Measurements from ENCODE around the gene MMP17.

The MMP17 gene

DNA sequence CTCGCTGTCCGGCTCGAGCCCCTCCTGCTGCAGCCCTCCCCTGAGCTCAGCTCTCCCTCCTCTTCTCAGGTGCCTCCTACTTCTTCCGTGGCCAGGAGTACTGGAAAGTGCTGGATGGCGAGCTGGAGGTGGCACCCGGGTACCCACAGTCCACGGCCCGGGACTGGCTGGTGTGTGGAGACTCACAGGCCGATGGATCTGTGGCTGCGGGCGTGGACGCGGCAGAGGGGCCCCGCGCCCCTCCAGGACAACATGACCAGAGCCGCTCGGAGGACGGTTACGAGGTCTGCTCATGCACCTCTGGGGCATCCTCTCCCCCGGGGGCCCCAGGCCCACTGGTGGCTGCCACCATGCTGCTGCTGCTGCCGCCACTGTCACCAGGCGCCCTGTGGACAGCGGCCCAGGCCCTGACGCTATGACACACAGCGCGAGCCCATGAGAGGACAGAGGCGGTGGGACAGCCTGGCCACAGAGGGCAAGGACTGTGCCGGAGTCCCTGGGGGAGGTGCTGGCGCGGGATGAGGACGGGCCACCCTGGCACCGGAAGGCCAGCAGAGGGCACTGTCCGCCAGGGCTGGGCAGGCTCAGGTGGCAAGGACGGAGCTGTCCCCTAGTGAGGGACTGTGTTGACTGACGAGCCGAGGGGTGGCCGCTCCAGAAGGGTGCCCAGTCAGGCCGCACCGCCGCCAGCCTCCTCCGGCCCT, 22.8 kb downstream of the MMP17 start:
- no peak for DNase-seq (ENCODE audit: low spot score)

DNA sequence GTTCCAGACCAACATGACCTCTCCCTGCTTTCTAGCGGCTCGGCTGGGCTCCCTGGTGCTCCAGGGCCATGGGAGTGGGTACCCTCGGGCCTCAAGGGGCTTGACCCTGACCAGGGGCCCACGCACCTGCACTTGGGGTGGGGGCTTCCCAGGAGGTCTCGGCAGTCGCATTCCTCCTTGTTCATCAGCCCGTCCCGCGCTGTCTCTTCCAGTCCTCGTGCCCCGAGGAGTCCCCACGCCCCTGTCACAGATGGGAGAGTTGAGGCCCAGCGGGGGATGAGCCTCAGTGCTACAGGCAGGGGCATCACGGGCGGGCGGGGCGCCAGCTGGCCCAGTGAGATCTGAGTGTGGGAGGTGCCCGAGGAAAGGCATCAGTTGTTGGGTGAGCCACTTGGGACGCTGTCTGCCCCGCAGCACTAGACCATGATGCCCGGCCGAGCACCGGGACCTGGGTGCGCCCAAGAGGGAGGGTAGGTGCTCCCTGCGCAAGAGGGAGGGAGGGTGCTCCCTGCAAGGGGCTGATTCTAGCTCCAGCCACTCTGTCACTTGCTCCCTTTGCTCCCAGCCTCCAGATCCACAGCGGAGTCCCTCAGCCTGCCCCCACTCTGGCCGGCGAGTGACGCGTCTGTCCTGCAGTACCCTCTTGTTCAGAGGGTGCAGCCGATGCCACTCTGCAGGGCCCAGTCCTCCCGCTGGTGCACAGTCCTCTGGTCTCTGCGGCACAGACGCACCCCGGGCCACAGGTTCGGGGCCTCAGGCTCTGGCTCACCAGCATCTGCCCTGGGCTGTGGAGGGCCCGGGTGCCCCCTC, 23.8 kb downstream of the MMP17 start:
- DNase-seq (ENCODE audit: low spot score), result no peak

DNA sequence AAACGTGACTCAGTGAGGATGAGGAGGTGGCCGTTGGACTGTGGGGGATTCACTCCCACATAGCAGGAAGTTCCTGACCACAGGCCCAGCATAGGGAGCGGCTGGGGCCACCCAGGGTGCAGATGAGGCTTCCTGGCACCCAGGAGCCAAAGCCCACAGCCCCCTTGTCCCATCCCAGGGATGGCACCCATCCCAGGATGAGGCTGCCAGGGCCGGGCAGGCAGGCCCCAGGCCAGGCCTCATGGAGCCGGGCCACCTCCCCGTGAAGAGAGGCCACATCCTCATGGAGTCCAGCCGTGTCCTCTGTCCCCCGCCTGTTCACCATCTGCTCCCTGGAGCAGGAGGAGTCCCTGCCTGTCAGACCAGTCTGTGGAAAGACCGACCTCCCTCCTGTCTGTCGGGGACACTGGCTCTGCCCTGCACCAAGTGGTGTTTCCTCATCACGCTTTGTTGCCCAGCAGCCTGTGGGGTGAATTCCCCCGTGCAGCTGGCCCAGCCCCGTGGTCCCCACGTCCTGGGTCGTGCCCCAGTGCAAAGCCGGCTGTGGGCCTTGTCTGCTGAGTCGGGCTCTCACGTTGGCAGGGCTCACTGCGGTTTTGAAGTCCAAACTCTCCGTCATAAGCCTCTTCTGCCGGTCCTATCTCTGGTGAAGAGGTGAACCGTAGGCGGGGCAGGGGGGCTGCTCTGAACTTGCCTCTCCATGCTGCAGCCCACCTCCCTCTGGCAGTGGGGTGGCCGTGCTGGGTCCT, 24.5 kb downstream of the MMP17 start:
- no peak for DNase-seq (ENCODE audit: low spot score)

DNA sequence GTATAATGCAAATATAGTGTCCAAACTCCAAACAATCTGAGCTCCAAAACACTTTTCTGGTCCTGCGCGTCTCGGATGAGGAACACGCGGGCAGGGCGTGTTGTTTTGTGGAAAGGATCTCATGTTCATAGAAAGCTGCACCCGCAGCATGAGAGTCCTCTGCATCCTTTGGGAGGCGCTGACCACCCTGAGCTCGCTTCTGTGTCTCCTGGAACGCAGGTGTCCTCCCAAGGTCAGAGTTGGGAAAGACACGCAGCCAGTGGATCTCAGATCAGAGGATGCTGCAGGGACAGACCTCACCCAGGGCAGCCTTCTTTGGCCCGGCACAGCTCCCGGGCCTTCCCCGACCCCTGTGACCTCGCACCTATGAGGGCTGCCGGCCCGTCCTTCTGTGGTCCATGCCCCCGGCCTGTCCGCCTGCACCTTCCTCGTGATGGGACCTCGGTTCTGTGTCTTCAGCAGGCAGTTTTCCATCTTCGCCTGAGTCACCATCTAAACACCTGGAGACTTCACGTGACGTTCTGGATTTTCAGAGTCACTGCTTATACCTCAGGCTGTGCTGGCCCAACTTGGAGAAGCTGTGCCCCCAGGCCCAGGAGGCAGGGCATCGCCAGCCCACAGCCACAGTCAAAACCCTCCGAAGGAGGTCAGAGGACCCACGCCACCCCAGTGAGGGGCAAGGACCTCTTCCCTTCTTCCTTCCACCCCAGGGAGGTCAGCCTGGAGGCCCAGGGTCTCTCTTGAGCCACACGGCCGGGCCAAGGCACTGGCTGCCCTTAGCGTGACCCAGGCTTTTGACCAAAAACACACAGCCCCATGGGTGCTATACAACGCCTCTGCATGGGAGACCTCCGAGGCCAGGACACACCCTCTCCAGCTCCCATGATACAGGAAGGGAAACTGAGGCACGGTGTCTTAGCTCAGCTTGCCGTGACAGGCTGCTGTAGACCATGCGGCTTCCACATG, 25.9 kb downstream of the MMP17 start:
- no peak for DNase-seq (ENCODE audit: low spot score)

DNA sequence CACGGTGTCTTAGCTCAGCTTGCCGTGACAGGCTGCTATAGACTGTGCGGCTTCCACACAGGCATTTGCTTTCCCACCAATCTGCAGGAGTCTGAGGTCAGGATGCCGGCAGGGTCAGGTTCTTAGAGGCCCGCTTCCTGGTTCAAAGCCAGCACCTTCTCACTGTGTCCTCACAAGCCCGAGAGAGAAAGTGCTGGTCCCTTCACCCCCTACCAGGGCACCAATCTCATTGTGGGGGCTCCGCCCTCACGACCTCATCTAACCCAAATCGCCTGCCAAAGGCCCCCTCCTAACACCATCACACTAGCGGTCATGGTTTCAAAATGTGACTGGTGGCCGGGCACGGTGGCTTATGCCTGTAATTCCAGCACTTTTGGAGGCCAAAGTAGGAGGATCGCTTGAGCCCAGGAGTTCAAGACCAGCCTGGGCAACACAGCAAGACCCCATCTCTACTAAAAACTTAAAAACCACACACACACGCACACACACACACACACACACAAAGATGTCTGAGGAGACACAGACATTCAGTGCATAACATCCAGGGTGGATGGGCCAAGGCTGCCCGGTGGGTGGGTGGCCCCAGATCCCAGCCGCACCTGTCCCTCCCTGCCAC, 26.8 kb downstream of the MMP17 start:
- no peak for DNase-seq (ENCODE audit: low spot score)

DNA sequence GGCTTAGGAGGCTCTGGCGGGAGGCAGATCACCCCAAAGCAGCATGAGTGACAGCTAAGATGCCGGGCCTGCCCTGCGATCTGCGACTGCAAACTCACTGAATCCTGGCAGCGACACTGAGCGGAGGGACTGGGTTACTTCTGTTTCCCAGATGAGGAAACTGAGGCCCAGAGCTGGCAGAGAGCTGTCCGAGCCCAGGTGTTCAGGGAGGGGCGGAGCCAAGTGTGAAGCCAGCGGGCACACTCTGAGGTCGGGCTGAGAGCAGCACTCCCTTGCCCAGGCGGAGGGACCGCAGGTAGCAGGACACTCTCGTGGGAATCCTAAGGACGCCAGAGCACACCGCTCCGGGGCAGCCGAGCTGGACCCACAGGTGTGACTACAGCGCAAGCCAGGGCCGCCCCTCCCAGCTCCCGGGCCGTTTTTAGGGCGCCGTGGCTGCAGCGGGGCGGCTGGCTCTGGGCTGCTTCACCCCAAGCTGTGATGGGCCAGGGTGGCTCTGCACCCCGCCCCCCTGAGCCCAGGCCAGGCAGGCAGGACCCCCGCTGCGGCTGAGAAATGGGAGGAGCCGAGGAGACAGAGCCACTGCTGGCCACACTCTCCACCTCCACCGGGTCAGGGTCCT, 27.4 kb downstream of the MMP17 start:
- no peak for DNase-seq (ENCODE audit: low spot score)

DNA sequence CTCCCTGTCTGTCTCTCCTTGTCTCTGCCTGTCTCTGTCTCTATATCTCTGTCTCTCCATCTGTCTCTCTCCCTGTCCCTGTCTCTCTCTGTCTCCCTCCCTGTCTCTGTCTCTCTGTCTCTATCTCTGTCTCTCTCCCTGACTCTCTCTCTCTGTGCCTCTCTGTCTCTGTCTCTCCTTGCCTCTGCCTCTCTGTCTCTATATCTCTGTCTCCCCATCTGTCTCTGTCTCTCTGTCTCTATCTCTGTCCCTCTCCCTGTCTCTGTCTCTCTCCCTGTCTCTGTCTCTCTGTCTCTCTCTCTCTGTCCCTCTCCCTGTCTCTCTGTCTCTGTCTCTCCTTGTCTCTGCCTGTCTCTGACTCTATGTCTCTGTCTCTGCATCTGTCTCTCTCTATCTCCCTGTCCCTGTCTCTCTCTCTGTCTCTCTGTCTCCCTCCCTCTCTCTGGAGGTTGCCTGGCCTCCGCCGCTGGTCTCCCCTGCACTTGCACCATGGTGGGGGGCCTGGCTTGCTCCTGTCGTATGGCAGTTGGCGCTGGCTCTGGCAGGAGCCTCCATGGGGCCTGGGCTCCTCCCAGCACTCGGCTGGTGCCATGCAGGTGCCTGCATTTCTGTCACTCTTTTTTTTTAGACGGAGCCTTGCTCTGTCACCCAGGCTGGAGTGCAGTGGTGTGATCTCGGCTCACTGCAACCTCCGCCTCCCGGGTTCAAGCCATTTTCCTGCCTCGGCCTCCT, 28.3 kb downstream of the MMP17 start:
- no peak for DNase-seq (ENCODE audit: low spot score)

DNA sequence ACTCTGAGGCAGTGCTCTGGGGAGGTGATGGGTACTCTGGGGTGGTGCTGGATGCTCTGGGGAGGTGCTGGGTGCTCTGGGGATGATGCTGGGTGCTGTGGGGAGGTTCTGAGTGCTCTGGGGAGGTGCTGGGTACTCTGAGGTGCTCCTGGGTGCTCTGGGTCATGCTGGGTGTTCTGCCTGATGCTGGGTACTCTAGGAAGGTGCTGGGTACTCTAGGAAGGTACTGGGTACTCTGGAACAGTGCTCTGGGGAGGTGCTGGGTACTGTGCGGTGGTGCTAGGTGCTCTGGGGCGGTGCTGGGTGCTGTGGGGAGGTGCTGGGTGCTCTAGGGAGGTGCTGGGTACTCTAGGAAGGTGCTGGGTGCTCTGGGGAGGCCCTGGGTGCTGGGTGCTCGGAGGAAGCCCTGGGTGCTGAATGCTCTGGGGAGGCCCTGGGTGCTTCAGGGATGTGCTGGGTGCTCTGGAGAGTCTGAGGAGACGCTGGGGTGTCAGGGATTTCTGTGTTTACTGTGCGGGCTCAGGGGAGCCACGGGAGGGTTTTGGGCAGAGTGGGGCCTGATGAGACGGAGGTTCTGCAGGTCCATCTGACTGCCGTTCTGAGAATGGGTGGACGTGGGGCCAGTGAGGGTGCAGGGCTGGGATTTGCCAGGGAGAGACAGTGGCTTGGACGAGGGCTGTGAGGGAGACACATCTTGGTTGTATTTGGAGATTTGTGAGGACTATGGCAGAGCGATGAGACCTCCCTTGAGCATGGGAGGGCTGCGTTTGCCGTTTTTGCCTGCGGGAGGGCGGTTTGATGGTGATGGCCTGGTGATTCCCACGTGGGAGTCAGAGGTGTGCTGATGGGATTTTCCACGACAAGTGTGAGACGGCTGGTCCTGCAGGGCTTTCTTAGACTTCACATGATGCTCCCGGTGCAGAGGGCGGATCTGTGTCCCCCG, 30.0 kb downstream of the MMP17 start:
- DNase-seq (ENCODE audit: low spot score), result no peak

DNA sequence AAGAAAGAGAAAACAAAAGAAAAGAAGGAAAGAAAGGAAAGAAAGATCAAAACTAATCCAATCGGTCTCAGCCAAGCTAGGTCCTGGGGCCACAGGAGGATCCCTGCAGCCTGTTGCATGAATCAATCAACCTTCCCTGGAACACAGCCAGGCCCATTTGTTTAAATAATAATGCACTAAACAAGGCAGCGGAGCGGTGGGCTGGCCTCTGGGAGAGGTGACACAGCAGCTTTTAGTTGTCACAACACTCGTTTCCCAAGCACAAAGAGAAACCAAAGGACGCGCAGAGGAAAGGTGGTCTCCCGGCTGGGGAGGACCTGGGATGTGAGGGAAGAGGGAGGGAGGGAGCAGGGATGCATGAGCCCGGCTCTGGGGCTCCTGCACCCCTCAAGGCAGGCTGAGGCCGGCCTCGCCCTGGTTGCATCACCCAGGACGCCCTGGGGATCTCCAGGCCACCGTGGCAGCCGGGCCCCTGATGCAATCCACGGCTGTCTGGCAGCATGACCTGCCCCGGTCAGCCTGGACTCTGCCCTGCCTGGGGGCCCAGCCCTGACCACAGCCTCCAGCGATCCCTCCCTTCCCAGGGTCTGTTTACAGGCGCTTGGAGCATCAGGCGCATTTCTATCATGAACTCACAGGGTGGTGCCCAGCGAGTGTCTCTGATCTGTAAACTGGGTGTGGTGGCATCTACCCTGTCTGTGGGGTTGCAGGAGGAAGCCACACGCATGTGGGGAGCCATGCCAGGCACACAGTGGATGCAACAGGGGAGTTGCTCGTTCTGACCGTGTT, 32.5 kb downstream of the MMP17 start:
- DNase-seq (ENCODE audit: low spot score), result no peak

DNA sequence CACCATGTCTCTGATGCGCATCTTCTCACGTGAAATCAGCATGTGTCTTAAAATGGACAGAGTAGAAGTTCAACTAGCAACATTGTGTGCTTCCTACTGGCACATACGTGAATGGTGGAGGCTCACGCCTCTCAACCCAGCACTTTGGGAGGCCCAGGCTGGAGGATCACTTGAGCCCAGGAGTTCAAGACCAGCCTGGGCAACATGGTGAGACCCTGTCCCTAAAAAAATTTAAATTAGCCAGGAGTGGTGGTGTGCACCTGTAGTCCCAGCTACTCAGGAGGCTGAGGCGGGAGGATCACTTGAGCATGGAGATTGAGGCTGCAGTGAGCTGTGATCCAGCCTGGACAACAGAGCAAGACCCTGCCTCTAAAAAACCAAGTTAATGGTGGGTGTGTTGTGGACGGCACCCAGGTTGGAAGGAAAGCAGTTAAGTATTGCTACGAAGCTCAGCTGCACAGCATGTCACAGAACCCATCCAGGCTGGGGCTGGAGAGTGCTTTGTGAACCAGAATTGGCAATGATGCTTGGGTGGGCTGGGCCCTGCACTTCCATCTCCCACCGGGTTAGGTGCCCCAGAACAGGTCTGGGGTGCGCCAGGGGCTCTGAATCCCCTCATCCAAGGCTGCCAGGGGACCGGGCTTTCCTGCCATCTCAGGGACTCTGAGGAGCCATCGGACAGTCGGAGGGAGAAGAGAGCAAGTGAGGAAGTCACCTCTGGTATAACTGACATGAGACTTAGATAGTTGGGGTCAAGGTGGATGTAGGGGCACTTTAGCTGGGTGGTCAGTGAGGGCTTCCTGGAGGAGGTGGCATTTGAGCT, 33.3 kb downstream of the MMP17 start:
- no peak for DNase-seq (ENCODE audit: low spot score)

DNA sequence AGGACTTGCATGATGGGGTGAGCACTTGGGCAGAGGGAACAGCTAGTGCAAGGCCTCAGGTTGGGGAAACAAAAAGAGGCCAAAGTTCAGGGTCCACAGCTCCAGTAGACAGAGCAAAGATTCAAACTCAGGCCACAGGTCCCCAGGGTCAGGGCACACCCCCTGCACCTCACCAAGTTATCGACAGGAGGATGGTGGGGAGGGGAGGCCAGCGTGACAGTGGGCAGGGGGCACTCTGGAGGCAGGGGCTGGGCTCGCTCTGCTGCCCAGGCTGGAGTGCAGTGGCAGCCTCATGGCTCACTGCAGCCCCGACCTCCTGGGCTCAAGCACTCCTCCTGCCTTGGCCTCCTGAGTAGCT, 33.9 kb downstream of the MMP17 start:
- DNase-seq (ENCODE audit: low spot score), result no peak

DNA sequence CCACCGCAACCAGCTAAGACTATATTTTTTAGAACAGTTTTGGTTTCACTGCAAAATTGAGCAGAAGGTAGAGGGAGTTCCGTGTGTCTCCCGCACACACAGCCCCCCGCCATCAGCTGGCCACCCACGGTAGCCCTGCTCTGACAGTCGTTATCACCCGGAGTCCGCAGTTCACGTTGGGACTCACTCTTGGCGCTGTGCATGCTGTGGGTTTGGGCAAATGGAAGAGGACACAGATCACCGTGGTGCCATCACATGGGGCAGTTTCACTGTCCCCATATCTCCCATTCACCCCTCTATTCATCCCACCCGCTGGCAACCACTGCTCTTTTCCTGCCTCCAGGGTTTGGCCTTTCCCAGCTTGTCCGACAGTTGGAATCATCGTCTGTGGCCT, 34.4 kb downstream of the MMP17 start:
- no peak for DNase-seq (ENCODE audit: low spot score)

DNA sequence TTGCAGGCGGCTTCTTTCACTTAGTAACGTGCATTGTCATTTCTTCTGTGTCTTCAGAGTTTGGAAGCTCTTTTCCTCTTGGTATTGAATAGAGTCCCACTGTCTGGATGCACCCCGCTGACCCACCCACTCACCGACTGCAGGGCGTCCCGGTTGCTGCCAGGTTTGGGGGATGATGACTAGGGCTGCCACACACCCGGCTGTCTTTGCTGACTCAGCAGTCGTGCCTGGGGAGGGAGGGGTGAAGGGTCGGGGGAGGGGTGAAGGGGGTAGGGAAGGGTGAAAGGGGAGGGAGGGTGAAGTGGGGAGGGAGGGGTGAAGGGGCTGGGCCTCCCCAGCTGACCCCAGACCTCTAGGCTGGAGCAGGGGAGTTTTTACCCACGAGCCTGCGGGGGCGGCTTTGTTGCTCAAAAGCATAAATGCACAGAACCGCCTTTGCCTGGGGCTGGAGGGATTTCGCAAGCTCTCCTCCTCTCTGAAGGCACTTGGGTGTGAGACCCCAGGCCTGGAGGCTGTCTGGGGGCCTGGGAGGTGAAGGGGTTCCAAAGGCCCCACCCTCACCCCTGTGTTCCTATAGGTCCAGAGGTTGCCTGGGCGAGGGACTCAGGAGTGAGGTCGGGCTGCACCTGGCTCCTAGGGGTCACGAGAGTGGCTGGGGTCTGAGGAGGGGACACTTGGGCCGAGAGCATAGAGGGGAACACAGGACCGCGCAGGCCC, 35.0 kb downstream of the MMP17 start:
- DNase-seq (ENCODE audit: low spot score), result peak; percentile 28

DNA sequence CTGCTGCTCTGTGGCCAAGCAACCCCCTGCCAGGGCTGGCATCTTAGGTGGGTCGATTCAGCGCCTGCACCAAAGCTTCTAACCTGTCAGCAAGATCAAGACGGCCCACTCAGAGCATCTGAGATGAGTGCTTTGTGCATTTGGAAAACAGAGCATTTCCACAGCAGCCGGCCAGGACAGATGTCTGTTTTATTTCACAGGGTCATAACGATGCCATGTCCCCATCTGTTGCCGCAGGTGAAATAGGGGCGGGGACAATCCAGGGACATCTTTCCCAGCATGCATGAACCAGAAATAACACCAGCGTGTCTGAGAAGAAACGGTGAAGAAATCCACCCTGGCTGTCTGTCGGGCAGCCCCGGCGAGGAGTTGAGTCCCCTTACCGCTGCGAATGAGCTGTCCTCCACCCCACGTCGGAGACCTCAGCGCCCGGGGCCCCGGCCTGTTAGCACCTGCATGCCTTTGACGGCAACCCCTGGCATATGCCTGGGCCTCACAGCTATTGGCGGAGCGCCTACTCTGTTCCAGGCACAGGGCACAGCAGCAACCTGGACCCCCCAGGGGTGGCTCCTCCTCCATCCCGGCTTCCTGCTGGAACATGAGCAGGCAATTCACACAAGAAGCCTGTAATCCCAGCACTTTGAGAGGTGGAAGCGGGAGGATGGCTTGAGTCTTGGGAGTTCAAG, 35.7 kb downstream of the MMP17 start:
- DNase-seq (ENCODE audit: low spot score), result no peak

DNA sequence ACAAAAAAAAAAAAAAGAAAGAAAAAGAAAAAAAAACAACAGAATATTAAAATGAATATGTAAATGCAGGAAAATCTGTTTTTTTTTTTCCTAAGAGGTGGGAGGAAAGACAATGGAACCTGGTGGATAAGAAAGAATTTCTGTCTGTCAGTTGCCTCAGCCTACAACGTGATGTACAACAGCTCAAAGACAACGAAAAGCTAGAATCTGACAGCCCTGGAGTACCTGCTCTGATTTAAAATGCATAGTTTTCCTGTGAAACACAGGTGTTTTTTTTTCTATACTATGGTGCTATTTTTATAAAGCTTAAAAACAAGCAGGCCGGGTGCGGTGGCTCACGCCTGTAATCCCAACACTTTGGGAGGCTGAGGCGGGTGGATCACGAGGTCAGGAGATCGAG, 36.3 kb downstream of the MMP17 start:
- DNase-seq (ENCODE audit: low spot score), result no peak
